Astrocyte (in vitro differentiated cells and primary cell): ENCODE results near the gene FAM131A. TPM values are rescaled to one million over a fixed set of nuclear protein-coding genes. Genes with fewer than 3 reads are reported as not detected.

Experiments
- DNase-seq: peaks from one replicate; pipeline ENCODE4 v3.0.0-alpha.2; 2010; ENCODE audit warnings: low read depth
- FAIRE-seq: peaks from 2 replicates; lab custom pipeline; 2011; peaks lifted over from hg19 to GRCh38; lab: Jason Lieb, UNC
- H2AFZ ChIP-seq: 2 replicates; pipeline ENCODE4 v1.6.0; 2012; ENCODE audit warnings: low read depth, low read length, inconsistent platforms
- H3K27ac ChIP-seq: 2 replicates; pipeline ENCODE4 v1.5.1; 2011; ENCODE audit warnings: low read depth, low read length, inconsistent platforms
- H3K27me3 ChIP-seq: 2 replicates; pipeline ENCODE4 v1.6.0; 2011; ENCODE audit warnings: low read length, inconsistent platforms; ENCODE audit not compliant: insufficient read depth
- H3K36me3 ChIP-seq: 2 replicates; pipeline ENCODE4 v1.5.1; 2011; ENCODE audit warnings: low read length, inconsistent platforms; ENCODE audit not compliant: insufficient read depth
- H3K4me1 ChIP-seq: 2 replicates; pipeline ENCODE4 v1.5.1; 2011; ENCODE audit warnings: low read length, inconsistent platforms; ENCODE audit not compliant: insufficient read depth
- H3K4me2 ChIP-seq: 2 replicates; pipeline ENCODE4 v1.6.0; 2012; ENCODE audit warnings: low read length, inconsistent platforms
- H3K4me3 ChIP-seq: 2 replicates; pipeline ENCODE4 v1.5.1; 2011; ENCODE audit warnings: low read depth, mild to moderate bottlenecking, low read length, inconsistent platforms; ENCODE audit not compliant: insufficient read depth
- H3K79me2 ChIP-seq: 2 replicates; pipeline ENCODE4 v1.6.0; 2012; ENCODE audit warnings: mild to moderate bottlenecking, low read length, inconsistent platforms; ENCODE audit not compliant: insufficient read depth
- H3K9ac ChIP-seq: 2 replicates; pipeline ENCODE4 v1.6.0; 2012; ENCODE audit warnings: mild to moderate bottlenecking, low read length, inconsistent platforms
- H3K9me3 ChIP-seq: 2 replicates; pipeline ENCODE4 v1.5.1; 2012; ENCODE audit warnings: low read depth, mild to moderate bottlenecking, low read length, inconsistent platforms; ENCODE audit not compliant: insufficient read depth
- H4K20me1 ChIP-seq: 2 replicates; pipeline ENCODE4 v1.6.0; 2012; ENCODE audit warnings: low read length, inconsistent platforms; ENCODE audit not compliant: insufficient read depth
- H3K27ac Mint-ChIP-seq: one replicate; pipeline ENCODE4 v1.8.0; 2021; ENCODE audit warnings: mild to moderate bottlenecking, mixed read lengths; ENCODE audit not compliant: unreplicated experiment
- H3K27me3 Mint-ChIP-seq: one replicate; pipeline ENCODE4 v1.8.0; 2021; ENCODE audit warnings: low read depth, mixed read lengths; ENCODE audit not compliant: unreplicated experiment
- H3K36me3 Mint-ChIP-seq: one replicate; pipeline ENCODE4 v1.8.0; 2021; ENCODE audit warnings: low read depth, mixed read lengths; ENCODE audit not compliant: unreplicated experiment
- H3K4me1 Mint-ChIP-seq: one replicate; pipeline ENCODE4 v1.8.0; 2021; ENCODE audit warnings: low read depth, mixed read lengths; ENCODE audit not compliant: unreplicated experiment
- H3K4me3 Mint-ChIP-seq: one replicate; pipeline ENCODE4 v1.8.0; 2021; ENCODE audit warnings: mild to moderate bottlenecking, moderate library complexity, mixed read lengths; ENCODE audit not compliant: unreplicated experiment
- H3K9me3 Mint-ChIP-seq: one replicate; pipeline ENCODE4 v1.8.0; 2021; ENCODE audit warnings: mild to moderate bottlenecking, mixed read lengths; ENCODE audit not compliant: unreplicated experiment
- EZH2 ChIP-seq: IDR thresholded peaks from 2 replicates; pipeline ENCODE4 v1.6.1; 2012; ENCODE audit warnings: mild to moderate bottlenecking, low read length, inconsistent platforms; ENCODE audit not compliant: insufficient read depth
- total RNA-seq: library from RNA; stranded (reverse); gene quantifications from 2 replicates; pipeline ENCODE4 v1.2.1, GENCODE V29; 2021
- TF ChIP-seq, protein P1 (sequence below): IDR thresholded peaks from 2 replicates; pipeline ENCODE4 v1.5.1; 2011; ENCODE audit warnings: low read depth, mild to moderate bottlenecking, inconsistent platforms, low read length, moderate library complexity; ENCODE audit not compliant: insufficient read depth

The FAM131A gene
- total RNA-seq, 1 donor from 2014 or later = 12.2 TPM

DNA sequence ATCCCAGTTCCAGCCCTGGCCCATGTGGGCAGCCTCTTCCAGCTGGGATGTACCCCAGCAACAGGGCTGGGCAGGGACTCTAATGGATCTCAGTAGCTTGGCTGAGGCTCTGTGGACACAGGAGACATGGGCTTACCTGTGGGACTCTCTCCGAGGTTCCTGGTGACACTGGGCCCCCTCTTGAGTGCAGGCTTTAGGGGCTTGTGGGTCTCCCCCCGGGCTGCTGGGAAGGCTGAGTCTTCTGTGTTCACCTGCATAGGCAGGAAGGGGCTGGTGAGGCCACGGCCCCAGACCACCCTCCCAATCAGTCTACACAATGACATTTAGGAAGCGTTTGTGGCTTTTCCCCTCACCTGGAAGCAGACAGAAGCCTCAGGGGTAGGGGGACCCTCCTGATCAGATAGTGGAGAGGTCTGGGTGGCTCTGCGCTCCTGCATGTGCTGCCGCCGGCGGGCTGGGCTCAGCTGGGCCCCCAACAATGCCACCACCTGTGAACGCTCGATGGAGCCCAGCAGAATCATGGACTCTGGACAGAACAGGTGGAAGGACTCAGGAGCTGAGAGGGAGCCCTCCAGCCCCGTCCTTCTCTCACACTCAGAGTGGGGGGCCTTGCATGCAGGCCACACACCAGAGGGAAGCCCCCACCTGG, 15.6 kb downstream of the FAM131A start:
- H3K27me3 Mint-ChIP-seq = no peaks in the 10 kb centered on the region
- FAIRE-seq = no peak
- Histone ChIP-seq H3K9me3 (no peaks in the 10 kb centered on the region), H2AFZ (no peak overlapping the region), H3K4me1 (peaks cover 3% of the 10 kb centered on the region), H3K27ac (no peak overlapping the region), H3K36me3 (no peaks in the 10 kb centered on the region), H3K4me3 (no peak overlapping the region), H3K4me2 (no peak overlapping the region), H4K20me1 (peaks cover 12% of the 10 kb centered on the region), H3K27me3 (no peaks in the 10 kb centered on the region), H3K9ac (no peak overlapping the region), H3K79me2 (no peaks in the 10 kb centered on the region)
- H3K4me1 Mint-ChIP-seq = peaks cover 25% of the 10 kb centered on the region
- TF ChIP-seq, protein P1, sequence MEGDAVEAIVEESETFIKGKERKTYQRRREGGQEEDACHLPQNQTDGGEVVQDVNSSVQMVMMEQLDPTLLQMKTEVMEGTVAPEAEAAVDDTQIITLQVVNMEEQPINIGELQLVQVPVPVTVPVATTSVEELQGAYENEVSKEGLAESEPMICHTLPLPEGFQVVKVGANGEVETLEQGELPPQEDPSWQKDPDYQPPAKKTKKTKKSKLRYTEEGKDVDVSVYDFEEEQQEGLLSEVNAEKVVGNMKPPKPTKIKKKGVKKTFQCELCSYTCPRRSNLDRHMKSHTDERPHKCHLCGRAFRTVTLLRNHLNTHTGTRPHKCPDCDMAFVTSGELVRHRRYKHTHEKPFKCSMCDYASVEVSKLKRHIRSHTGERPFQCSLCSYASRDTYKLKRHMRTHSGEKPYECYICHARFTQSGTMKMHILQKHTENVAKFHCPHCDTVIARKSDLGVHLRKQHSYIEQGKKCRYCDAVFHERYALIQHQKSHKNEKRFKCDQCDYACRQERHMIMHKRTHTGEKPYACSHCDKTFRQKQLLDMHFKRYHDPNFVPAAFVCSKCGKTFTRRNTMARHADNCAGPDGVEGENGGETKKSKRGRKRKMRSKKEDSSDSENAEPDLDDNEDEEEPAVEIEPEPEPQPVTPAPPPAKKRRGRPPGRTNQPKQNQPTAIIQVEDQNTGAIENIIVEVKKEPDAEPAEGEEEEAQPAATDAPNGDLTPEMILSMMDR = no peak
- TF ChIP-seq EZH2 = no peak
- peaks cover 17% of the 10 kb centered on the region for H3K36me3 Mint-ChIP-seq
- no peak for DNase-seq
- no peak overlapping the region for H3K27ac Mint-ChIP-seq
- H3K4me3 Mint-ChIP-seq = no peak overlapping the region
- H3K9me3 Mint-ChIP-seq = no peaks in the 10 kb centered on the region

DNA sequence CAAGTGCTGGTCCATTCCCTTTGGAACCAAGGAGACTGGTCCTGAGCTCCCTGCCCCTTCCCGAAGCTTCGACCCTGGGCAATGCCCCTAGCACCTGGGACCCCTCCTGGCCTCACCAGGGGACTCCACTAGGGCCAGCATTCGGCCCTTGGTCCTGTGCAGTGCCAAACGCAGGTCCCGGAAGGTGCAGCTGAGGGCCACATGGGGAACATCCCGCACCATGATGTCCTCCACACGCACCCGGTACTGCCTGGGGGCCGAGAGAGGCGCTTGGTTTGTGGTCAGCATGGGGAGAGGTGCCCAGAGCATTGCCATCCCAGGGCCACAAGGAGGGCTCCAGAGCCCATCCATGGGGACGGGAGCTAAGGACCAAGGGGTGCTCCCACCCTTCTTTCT, 16.1 kb downstream of the FAM131A start:
- H3K4me3 ChIP-seq = no peak overlapping the region
- FAIRE-seq (no peak), DNase-seq (no peak)
- H2AFZ ChIP-seq = no peak overlapping the region
- no peaks in the 10 kb centered on the region for H3K27me3 ChIP-seq
- peaks cover 13% of the 10 kb centered on the region for H4K20me1 ChIP-seq
- peaks cover 18% of the 10 kb centered on the region for H3K36me3 Mint-ChIP-seq
- no peaks in the 10 kb centered on the region for H3K79me2 ChIP-seq
- H3K9ac ChIP-seq = no peak overlapping the region
- no peak overlapping the region for H3K4me2 ChIP-seq
- H3K4me1 ChIP-seq = peaks cover 3% of the 10 kb centered on the region
- no peak overlapping the region for H3K4me3 Mint-ChIP-seq
- H3K27ac Mint-ChIP-seq = no peak overlapping the region
- H3K9me3 Mint-ChIP-seq = no peaks in the 10 kb centered on the region
- H3K9me3 ChIP-seq = no peaks in the 10 kb centered on the region
- TF ChIP-seq, protein P1 = no peak
- no peak for TF ChIP-seq EZH2
- no peaks in the 10 kb centered on the region for H3K36me3 ChIP-seq
- H3K27me3 Mint-ChIP-seq = no peaks in the 10 kb centered on the region
- no peak overlapping the region for H3K27ac ChIP-seq
- peaks cover 22% of the 10 kb centered on the region for H3K4me1 Mint-ChIP-seq

DNA sequence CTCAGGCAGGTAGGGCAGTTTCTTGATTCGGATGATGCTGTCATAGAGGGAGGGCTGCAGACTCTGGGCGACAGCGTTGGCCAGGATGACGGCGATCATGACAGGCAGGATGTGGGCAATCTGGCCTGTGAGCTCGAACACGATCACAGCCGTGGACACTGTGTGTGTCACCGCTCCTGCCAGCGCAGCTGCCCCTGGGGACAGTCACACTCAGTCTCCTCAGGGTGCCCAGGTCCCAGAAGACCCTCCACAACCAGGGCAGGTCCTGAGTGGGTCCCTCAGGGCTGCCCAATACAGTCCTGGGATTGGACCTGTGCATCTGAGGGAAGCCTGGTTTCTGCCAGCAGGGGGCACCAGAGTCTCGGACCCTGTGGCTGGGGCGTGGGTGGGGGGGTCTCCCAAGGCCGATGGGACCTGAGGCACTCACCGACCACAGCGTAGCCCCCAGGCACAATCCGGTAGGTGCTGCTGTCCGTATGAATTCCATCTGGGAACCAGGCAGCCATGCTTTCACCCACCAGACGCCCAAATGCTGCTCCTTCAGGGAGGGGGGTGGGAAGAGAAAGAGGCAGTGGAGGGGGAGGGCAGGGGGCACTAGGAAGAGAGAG, 16.8 kb downstream of the FAM131A start:
- TF ChIP-seq, protein P1 = peak; percentile 52
- TF ChIP-seq EZH2 = no peak
- Mint-ChIP-seq H3K9me3 (no peaks in the 10 kb centered on the region), H3K4me1 (peaks cover 18% of the 10 kb centered on the region), H3K36me3 (peaks cover 16% of the 10 kb centered on the region), H3K4me3 (no peak overlapping the region), H3K27ac (no peak overlapping the region), H3K27me3 (no peaks in the 10 kb centered on the region)
- DNase-seq = no peak
- no peaks in the 10 kb centered on the region for H3K79me2 ChIP-seq
- H3K9me3 ChIP-seq = no peaks in the 10 kb centered on the region
- FAIRE-seq = no peak
- H2AFZ ChIP-seq = no peak overlapping the region
- H3K27me3 ChIP-seq = no peaks in the 10 kb centered on the region
- H4K20me1 ChIP-seq = peaks cover 18% of the 10 kb centered on the region
- no peak overlapping the region for H3K27ac ChIP-seq
- H3K36me3 ChIP-seq = no peaks in the 10 kb centered on the region
- H3K4me1 ChIP-seq = peaks cover 3% of the 10 kb centered on the region
- H3K9ac ChIP-seq = no peak overlapping the region
- H3K4me3 ChIP-seq = no peak overlapping the region
- H3K4me2 ChIP-seq = no peak overlapping the region
